ENCODE measurements around the gene FXYD2.
"Not testable (repeated sequence)": the region's sequence is repeated elsewhere in the genome, so short reads cannot be mapped to it uniquely, and the experiment has no call there.

The FXYD2 gene

GRCh38 chr11:117820516-117820915 lies 4.0 kb downstream of the FXYD2 start:
- no peak for DNase-seq (ENCODE audit: low read depth in 2 of 2)

DNA sequence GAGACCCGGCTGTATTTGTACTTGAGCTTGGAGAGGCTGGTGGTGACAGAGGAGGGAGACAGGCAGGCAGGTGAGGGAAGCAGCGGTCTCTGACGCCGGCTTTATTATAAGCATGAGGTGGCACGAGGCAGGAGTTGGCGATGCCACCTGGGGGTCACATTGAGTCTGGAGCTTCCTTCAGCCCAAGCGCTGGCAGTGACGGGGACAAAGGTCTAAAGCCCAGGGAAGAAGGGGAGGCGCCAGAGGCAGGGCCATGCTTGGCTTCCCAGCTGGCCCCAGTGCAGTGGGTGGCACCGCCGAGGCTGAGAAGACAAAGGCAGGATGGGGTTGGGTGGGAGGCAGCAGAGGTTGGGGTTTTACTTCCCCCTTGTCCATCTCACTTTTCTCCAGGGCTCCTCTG lies 4.5 kb downstream of the FXYD2 start:
- DNase-seq (ENCODE audit: low read depth in 2 of 2), result no peak

DNA sequence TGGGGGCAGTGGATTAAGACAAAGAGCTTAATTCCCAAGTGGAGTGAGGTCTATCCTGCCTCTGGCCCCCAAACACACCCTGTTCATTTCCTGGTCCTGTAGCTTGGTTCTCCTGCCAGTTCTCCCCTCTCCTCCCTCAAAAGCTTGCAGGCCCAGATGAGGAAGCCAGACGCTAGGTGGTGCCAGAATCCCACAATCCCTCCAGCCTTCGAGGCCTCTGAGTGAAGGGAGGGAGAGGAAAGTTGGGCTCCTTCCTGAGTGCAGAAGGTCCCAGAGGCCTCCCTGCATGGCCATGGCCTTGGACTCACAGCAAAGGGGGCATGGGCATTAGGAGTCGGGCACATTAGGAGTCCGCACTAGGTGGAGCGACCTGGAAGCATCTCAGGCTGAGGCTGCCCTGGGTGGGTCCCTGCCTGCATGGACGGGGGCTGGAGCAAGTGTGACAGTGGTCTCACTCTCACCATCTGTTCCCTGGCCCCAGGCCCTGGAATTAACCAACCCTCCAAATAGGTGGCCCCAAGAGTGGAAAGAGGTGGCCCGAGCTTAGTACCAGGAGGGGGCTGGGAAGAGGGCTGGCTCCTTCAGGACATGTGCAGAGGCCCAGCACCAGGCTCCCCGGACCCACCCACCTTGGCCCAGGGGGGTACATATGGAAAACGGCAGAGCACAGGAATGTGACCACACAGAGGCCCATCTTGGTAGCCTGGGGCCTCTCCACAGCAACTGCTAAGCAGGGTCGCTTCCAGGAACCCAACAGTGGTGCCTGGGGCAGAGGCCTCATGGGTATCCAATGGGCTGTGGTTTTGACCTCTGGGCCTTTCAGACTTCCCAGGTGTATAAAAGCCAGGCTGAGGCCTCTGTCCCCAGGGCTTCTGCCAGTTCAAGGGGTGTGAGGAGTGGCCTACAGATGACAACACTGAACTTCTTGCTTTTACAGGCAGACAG lies 5.2 kb downstream of the FXYD2 start:
- no peak for DNase-seq (ENCODE audit: low read depth in 2 of 2)

DNA sequence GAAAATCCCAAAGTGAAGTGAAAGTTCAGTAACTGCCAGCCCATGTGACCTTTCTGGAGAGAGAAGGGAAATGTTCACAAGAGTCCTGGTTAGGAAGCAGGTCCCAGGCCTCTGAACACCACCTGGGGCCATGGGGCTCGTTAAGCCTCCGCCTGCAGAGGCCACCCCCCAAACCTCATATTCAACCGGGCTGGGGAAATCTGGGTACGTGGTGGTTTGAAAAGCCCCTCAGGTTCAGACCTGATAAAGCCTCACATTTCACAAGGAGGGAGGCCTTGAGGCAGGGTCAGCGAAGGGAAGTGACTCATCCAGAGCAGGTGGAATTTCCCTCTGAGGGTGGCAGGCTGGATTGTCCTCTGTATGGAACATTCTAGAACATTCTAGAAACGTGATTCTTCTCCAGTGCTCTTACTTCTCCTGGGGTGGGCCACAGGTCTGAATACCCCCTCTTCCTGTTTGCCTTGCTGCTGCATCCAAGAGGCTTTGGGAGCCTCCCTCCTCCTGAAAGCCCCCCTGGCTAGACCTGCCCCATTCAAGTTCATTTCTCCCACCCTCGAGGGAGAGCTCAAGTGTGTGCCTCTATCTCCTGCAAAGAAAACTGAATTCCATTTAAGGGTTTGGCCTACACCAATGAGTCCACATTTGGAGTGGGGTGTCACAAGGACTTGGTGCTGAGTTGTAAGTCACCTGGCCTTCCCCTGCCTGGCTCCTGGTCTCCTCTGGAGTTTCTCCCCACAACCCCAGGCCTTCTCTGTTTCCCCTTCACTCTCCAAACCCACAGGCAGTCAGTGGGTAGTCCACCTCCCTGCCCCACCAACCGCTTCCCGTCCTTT lies 6.3 kb downstream of the FXYD2 start:
- peak in 1 of 2 donors; percentile 50 for DNase-seq (ENCODE audit: low read depth in 2 of 2)

DNA sequence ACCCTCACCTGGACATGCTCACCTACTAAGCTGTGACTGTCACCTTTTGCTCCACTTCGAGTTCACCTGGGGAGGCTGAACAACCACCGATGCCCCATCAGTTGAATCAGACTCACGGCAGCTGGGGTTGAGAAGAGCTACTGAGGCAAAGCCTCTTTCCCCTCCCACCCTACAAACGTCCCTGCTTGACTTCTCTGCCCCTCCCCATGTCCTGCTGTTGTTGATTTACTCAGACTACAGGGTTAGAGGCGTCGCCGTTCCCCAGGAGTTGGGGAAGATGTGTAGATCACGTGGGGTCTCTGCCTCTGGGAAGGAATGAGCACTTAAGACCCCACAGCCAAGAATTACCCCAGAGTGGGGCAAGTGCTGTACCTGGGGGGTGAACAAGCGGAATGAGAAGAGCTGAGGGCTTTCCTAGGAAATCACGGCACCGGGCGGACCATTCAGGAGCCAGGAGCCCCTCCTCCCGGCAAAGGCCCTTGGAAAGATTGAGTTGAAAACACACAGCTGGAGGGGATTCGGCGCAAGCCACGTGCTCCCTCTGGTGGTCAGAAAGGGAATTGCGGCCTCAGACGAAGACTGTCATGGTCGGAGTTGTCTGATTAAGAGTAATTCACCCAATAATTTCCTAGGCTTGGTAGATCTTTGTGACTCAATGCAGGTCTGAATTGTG lies 7.0 kb downstream of the FXYD2 start:
- peak; percentile 68 to 82 for DNase-seq (ENCODE audit: low read depth in 2 of 2)

DNA sequence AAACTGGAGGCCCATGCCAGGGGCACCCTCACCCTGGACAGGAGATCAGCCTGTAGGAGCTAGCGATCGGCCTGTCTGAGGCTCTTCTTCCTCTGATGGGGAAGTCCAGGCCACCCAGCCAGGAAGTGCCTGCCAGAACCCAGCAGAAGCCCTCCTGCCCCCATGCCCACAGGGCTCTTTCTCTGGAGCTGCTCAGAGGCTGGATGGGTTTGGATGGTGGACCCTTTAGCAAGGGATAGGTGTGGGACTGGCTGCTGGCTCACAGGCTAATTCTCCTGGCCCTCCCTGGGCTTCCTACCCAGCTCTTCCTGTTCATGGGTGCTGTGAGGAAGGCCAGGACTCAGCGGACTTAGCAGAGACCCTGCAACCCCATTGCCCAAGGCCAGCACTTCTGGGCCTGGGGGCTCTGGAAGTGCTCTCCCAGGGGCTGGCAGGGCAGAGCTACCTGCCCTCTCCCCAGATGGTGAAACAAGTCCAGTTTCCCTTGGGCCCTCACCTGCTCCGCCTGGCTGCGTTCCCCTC lies 7.6 kb downstream of the FXYD2 start:
- DNase-seq (ENCODE audit: low read depth in 2 of 2), result no peak

- DNase-seq (ENCODE audit: low read depth in 2 of 2), result no peak
These were observed 8.3 kb downstream of the FXYD2 start for GRCh38 chr11:117816151-117816741.

DNA sequence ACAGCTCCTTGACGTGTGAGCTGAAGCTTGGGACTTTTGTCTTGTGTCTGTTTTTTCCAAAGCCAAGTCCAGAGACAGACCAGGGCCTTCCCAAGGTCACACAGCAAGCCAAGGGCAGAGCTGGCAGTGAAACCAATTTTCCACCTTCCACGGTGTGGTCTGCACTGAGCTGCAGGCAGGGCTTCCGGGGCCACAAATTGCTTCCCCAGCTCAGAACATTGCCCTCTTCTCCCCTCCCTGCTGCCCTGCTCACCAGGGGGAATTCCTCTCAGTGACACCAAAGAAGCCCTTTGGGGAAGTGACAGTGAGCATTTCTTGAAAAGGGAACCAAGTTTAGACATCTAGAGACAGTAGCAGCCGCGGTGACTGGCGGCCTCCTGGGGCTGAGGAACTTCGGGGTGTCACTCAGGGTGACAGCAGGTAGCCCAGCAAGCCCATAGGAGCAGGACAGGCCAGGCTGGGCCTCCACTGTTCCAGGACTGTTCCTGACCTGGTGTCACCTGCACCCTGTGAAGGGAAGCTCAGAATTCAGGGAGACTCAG lies 9.2 kb downstream of the FXYD2 start:
- DNase-seq (ENCODE audit: low read depth in 2 of 2), result peak; percentile 57 to 58

DNA sequence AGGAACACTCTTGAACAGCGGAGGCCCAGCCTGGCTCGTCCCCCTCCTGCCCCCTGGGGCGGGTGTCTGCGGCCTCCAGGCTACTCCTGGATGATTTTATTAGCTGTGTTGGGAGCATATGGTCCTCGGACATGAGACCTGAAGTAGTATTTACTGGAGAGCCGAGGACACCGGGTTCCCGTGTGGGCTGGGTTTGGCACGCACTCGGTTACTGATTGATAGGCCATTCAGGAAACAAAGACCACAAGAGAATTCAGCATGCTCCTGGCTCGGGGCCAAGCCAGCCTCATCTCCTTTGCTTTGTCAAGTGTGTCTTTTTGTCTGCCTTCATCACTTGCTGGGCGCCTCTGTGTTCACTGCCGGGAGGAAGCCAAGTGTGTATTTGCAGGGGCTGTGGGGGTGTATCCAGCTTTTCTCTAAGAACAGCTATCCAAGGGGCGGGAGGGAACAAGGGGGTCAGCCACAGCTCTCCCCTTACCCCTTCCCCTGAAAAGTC lies 9.7 kb downstream of the FXYD2 start:
- peak; percentile 56 to 65 for DNase-seq (ENCODE audit: low read depth in 2 of 2)

DNA sequence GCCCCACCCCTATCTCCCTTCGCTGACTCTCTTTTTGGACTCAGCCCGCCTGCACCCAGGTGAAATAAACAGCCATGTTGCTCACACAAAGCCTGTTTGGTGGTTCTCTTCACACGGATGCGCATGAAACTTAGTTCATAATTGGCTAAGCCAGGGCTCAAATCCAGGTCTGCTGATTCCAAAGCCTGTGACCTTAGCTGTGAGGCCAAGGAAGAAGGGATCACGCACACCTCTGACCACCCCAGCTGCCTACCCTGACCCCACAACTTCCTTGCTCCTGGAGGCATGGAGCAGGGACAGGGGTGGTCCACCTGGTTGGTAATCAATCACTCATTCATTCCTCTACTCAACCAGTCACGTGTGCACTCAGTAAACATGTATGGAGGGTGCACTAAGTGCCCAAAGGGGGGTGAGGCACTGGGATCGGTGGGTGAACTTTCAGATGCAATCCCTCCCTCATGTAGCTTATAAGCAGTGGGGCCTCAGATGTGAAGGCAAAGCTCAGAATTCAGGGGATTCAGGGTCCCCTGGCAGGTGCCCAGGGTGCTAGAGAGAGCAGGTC lies 10.3 kb downstream of the FXYD2 start:
- DNase-seq (ENCODE audit: low read depth in 2 of 2), result no peak

GRCh38 chr11:117810056-117810451 lies 14.5 kb downstream of the FXYD2 start:
- DNase-seq (ENCODE audit: low read depth in 2 of 2), result not testable (repeated sequence)

GRCh38 chr11:117809236-117810055 lies 15.1 kb downstream of the FXYD2 start:
- DNase-seq (ENCODE audit: low read depth in 2 of 2), result no peak

GRCh38 chr11:117808784-117809183 lies 15.8 kb downstream of the FXYD2 start:
- no peak for DNase-seq (ENCODE audit: low read depth in 2 of 2)

DNA sequence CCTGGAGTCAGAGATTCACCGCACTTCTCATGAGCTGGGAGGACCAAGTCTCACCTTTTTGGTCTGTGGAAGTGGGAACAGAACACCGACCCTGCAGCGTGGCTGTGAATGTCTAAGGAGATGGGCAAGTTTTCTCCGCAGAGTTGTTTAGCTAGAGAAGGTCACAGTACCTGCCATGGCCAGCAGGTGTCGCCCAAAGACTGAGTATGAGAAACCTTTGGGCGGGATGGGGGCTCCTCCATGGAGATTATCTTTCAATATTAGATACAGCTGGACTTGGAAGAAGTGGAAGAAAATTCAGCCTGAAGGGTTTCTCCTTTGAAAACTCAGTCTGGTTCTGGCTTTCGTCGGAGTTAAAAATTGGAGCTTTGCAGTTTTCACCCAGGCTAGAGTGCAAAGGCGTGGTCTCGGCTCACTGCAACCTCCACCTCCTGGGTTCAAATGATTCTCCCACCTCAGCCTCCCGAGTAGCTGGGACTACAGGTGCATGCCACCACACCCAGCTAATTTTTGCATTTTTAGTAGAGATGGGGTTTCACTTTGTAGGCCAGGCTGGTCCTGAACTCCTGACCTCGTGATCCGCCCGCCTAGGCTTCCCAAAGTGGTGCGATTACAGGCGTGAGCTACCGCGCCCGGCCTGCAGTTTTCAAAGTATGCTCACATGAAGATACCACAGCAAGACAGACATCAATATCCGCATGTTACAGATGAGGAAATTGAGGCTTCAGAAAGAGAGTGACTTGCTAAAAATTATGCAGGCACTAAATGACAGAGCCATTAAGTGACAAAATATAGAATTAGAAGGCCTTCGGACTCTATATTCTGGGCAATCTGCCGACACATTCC lies 16.8 kb downstream of the FXYD2 start:
- DNase-seq (ENCODE audit: low read depth in 2 of 2), result peak in 1 of 2 donors; percentile 49

- DNase-seq (ENCODE audit: low read depth in 2 of 2), result no peak
These were observed 17.7 kb downstream of the FXYD2 start for GRCh38 chr11:117806846-117807245.

GRCh38 chr11:117805045-117805444 lies 19.5 kb downstream of the FXYD2 start:
- DNase-seq (ENCODE audit: low read depth in 2 of 2), result no peak

DNA sequence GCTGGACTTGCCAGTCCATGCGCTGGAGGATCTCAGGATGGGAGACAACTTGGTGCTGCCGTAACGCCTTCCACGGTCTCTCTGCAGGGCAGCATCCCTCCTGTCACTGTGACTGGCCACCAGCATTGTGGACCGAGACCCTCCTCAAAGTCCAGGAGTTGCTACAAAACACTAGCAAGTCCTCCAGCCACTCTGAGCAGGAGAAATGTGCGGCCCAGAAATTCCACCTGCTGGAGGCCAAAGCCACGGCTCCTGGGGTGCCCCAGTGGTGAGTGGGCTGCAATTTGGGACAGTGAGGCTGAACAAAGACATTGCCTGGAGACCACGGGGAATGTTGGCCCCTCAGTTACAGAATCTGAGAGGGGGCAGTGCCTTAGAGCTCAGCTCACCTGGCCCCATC lies 20.6 kb downstream of the FXYD2 start:
- DNase-seq (ENCODE audit: low read depth in 2 of 2), result no peak

GRCh38 chr11:117799634-117800033 lies 24.9 kb downstream of the FXYD2 start:
- DNase-seq (ENCODE audit: low read depth in 2 of 2), result no peak
